GF-D8 (cell line): ENCODE measurements around the gene KLHL29.

Experiments used
- DNase-seq: peaks from one replicate; lab custom pipeline; 2025; lab: John Stamatoyannopoulos, UW

The KLHL29 gene

GRCh38 chr2:23633966-23634365 is 249.0 kb downstream of the KLHL29 start:
- no peak for DNase-seq

- DNase-seq = no peak
Observed at GRCh38 chr2:23635442-23636340, 250.7 kb downstream of the KLHL29 start.

GRCh38 chr2:23636426-23636825 is 251.4 kb downstream of the KLHL29 start:
- DNase-seq = no peak

- no peak for DNase-seq
Observed at GRCh38 chr2:23637011-23637778, 252.2 kb downstream of the KLHL29 start.

- DNase-seq = no peak
Observed at GRCh38 chr2:23639406-23639982, 254.5 kb downstream of the KLHL29 start.

- no peak for DNase-seq
Observed at GRCh38 chr2:23640711-23641110, 255.7 kb downstream of the KLHL29 start.

- no peak for DNase-seq
Observed at GRCh38 chr2:23642516-23642915, 257.5 kb downstream of the KLHL29 start.

- no peak for DNase-seq
Observed at GRCh38 chr2:23645230-23645808, 260.3 kb downstream of the KLHL29 start.

GRCh38 chr2:23647563-23647962 is 262.6 kb downstream of the KLHL29 start:
- no peak for DNase-seq

- no peak for DNase-seq
Observed at GRCh38 chr2:23649303-23649702, 264.3 kb downstream of the KLHL29 start.

GRCh38 chr2:23649819-23650218 is 264.8 kb downstream of the KLHL29 start:
- DNase-seq = no peak

- no peak for DNase-seq
Observed at GRCh38 chr2:23651187-23652080, 266.5 kb downstream of the KLHL29 start.

- no peak for DNase-seq
Observed at GRCh38 chr2:23653326-23653725, 268.3 kb downstream of the KLHL29 start.

- no peak for DNase-seq
Observed at GRCh38 chr2:23654756-23655155, 269.8 kb downstream of the KLHL29 start.

GRCh38 chr2:23655934-23656596 is 271.1 kb downstream of the KLHL29 start:
- DNase-seq = no peak

GRCh38 chr2:23656597-23656973 is 271.6 kb downstream of the KLHL29 start:
- DNase-seq = no peak

GRCh38 chr2:23657371-23657770 is 272.4 kb downstream of the KLHL29 start:
- DNase-seq = no peak

- no peak for DNase-seq
Observed at GRCh38 chr2:23657934-23658333, 273.0 kb downstream of the KLHL29 start.

- no peak for DNase-seq
Observed at GRCh38 chr2:23658466-23658942, 273.5 kb downstream of the KLHL29 start.

- no peak for DNase-seq
Observed at GRCh38 chr2:23659328-23659727, 274.3 kb downstream of the KLHL29 start.

- no peak for DNase-seq
Observed at GRCh38 chr2:23659773-23660172, 274.8 kb downstream of the KLHL29 start.
